Suprapubic skin (tissue), 4 donors: ENCODE data around the gene INS. TPM values are rescaled to one million over a fixed set of nuclear protein-coding genes. Genes with fewer than 3 reads are reported as not detected.

Source experiments
- DNase-seq, 2 donors: peaks; one replicate each; pipeline ENCODE4 v3.0.0-alpha.2; 2019; ENCODE audit warnings: low spot score in 2 of 2
- H3K27ac ChIP-seq: fragments of 200-600 bp; sonication (generic); one replicate; pipeline ENCODE4 v1.5.1; 2019
- H3K27me3 ChIP-seq: fragments of 200-600 bp; sonication (generic); one replicate; pipeline ENCODE4 v1.5.1; 2019
- H3K36me3 ChIP-seq: fragments of 200-600 bp; sonication (generic); one replicate; pipeline ENCODE4 v1.5.1; 2019
- H3K4me1 ChIP-seq: fragments of 200-600 bp; sonication (generic); one replicate; pipeline ENCODE4 v1.5.1; 2019
- H3K4me3 ChIP-seq: fragments of 200-600 bp; sonication (generic); one replicate; pipeline ENCODE4 v1.5.1; 2019; ENCODE audit warnings: mild to moderate bottlenecking
- H3K9me3 ChIP-seq: fragments of 200-600 bp; sonication (generic); one replicate; pipeline ENCODE4 v1.5.1; 2019
- CTCF ChIP-seq, 2 donors: fragments of 200-600 bp in 1 of 2; fragments of 450-650 bp in 1 of 2; sonication (generic) in 1 of 2; IDR thresholded peaks; one replicate each; pipeline ENCODE4 v1.5.1; 2016 to 2019; ENCODE audit warnings: antibody characterized with exemption in 2 of 2, mild to moderate bottlenecking in 1 of 2, moderate library complexity in 1 of 2
- EP300 ChIP-seq: sonication (generic); formaldehyde crosslinking; IDR thresholded peaks from one replicate; pipeline ENCODE4 v1.6.1; 2017; ENCODE audit warnings: antibody characterized with exemption
- POLR2A ChIP-seq, 2 donors: fragments of 450-650 bp; IDR thresholded peaks; one replicate each; pipeline ENCODE4 v1.6.1; 2017; ENCODE audit warnings: antibody characterized with exemption in 2 of 2, mild to moderate bottlenecking in 2 of 2, moderate library complexity in 2 of 2
- POLR2AphosphoS5 ChIP-seq, 3 donors: sonication (generic); formaldehyde crosslinking; IDR thresholded peaks; one replicate each; pipeline ENCODE4 v1.6.1; 2017; ENCODE audit warnings: antibody characterized with exemption in 3 of 3
- WGBS: methylation state at CpG from one replicate; pipeline ENCODE4 v1.1.5; 2018; 5-methylcytosine and 5-hydroxymethylcytosine counted together
- total RNA-seq, 4 donors: library from RNA; depleted of rRNA; stranded (reverse); fragments of >200 nt; gene quantifications; one replicate each; pipeline ENCODE4 v1.1.0, GENCODE V29; 2016

INS gene
- total RNA-seq, 4 donors from 2014 or later = not detected

GRCh38 chr11:2193099-2193887 is 32.3 kb upstream of the INS start:
- no peak for DNase-seq
- H3K27me3 ChIP-seq = peaks cover 54% of the 10 kb centered on the region
- H3K9me3 ChIP-seq = no peaks in the 10 kb centered on the region
- TF ChIP-seq POLR2AphosphoS5 (IDR thresholded peaks at IDR 0.05) (no peak), POLR2A (IDR thresholded peaks at IDR 0.05) (no peak), CTCF (IDR thresholded peaks at IDR 0.05) (no peak), EP300 (no peak)
- H3K4me1 ChIP-seq = peaks cover 29% of the 10 kb centered on the region
- H3K4me3 ChIP-seq = no peak overlapping the region
- 63% methylated on average over 24 of the region's 26 CpGs for WGBS
- no peaks in the 10 kb centered on the region for H3K36me3 ChIP-seq
- H3K27ac ChIP-seq = no peak overlapping the region

DNA sequence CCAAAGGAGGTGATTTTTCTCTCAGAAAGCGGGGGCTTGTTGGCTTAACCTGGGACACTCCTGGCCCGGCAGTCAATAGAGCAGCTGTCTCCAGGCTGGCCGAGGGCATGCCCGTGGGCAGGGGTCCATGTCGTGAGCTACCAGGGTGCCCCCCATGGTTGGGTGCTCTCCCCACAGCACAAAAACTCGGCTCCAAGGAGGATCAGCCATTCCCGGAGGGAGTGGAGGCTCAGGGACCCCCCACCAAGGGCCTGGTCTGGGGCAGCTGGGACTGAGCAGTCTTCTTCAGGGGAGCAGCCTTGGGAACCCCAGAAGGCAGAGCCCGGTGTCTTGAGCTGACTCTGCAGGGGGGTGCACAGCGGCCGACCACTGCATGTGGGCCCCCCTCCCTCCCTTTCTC is 31.4 kb upstream of the INS start:
- Histone ChIP-seq H3K9me3 (no peaks in the 10 kb centered on the region), H3K27ac (no peak overlapping the region), H3K4me3 (no peak overlapping the region), H3K27me3 (peaks cover 60% of the 10 kb centered on the region), H3K36me3 (no peaks in the 10 kb centered on the region), H3K4me1 (peaks cover 29% of the 10 kb centered on the region)
- TF ChIP-seq POLR2AphosphoS5 (IDR thresholded peaks at IDR 0.05) (no peak), CTCF (IDR thresholded peaks at IDR 0.05) (no peak), EP300 (no peak), POLR2A (IDR thresholded peaks at IDR 0.05) (no peak)
- WGBS = no CpG with 5 or more reads among the region's 10 CpGs
- DNase-seq = no peak

GRCh38 chr11:2191883-2192282 is 30.9 kb upstream of the INS start:
- no peak for DNase-seq
- peaks cover 65% of the 10 kb centered on the region for H3K27me3 ChIP-seq
- no peak overlapping the region for H3K27ac ChIP-seq
- H3K4me1 ChIP-seq = peaks cover 29% of the 10 kb centered on the region
- no peak for TF ChIP-seq CTCF (IDR thresholded peaks at IDR 0.05)
- TF ChIP-seq POLR2AphosphoS5 (IDR thresholded peaks at IDR 0.05) = no peak
- TF ChIP-seq EP300 = no peak
- TF ChIP-seq POLR2A (IDR thresholded peaks at IDR 0.05) = no peak
- H3K4me3 ChIP-seq = no peak overlapping the region
- H3K9me3 ChIP-seq = no peaks in the 10 kb centered on the region
- WGBS = 79% methylated on average over 7 of the region's 7 CpGs
- H3K36me3 ChIP-seq = no peaks in the 10 kb centered on the region

GRCh38 chr11:2190657-2191471 is 29.9 kb upstream of the INS start:
- Histone ChIP-seq H3K27me3 (peaks cover 73% of the 10 kb centered on the region), H3K27ac (no peak overlapping the region)
- 33% methylated on average over 27 of the region's 30 CpGs for WGBS

More at GRCh38 chr11:2190657-2191471, 29.9 kb upstream of the INS start:
- Histone ChIP-seq H3K9me3 (no peaks in the 10 kb centered on the region), H3K4me1 (peaks cover 32% of the 10 kb centered on the region), H3K4me3 (no peak overlapping the region), H3K36me3 (no peaks in the 10 kb centered on the region)
- TF ChIP-seq POLR2A (IDR thresholded peaks at IDR 0.05) (no peak), POLR2AphosphoS5 (IDR thresholded peaks at IDR 0.05) (no peak), EP300 (no peak), CTCF (IDR thresholded peaks at IDR 0.05) (no peak)
- DNase-seq = no peak
